ENCODE measurements around the gene FAM124A. TPM values are rescaled to one million over a fixed set of nuclear protein-coding genes. Genes with fewer than 3 reads are reported as not detected.

The FAM124A gene
- total RNA-seq, 1 experiment from 2014 or later: 3.1 TPM

DNA sequence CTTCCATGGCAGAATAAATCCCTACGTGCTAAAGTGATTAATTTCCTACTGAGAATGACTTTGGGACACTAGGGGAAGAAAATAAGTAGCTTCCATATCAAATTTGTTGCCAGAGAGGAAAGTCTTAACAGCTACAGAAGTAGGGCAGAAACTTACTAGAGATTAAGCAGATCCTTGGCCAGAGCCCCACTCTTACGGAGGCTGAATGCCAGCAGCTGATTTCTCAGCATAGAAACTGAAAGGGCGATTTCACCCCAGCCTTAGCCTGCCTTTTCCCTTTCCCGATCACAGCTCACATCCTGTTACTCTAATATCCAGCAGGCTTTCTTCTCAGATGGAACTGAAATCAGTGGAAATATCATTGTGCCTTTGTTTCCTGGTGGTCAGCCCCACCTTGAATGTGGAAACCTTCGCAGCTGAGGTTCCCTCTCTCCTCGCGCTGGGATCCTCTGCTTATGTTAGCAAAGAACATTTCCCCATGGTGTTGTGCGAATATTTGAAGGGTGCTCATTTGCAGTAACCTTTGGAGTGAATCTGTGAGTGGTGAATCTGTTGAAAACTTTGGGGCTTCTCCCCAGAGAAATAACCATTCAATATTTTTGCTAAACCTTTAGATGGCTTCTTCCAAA is 8.4 kb downstream of the FAM124A start:
- Histone ChIP-seq H3K9ac (ENCODE audit: low read length) (no peak overlapping the region), H2AFZ (ENCODE audit: low read depth, low read length, poor library complexity, severe bottlenecking) (no peak overlapping the region), H3K79me2 (ENCODE audit: insufficient read depth, low read length) (no peaks in the 10 kb centered on the region), H3K4me3 (replicated peaks in 1 of 2; ENCODE audit: low read depth in 1 of 2, low read length in 2 of 2) (no peak overlapping the region), H3K36me3 (ENCODE audit: control insufficient read depth in 1 of 2, insufficient read depth in 2 of 2, low read length in 2 of 2) (no peaks in the 10 kb centered on the region), H4K20me1 (ENCODE audit: insufficient read depth) (no peaks in the 10 kb centered on the region), H3K9me3 (ENCODE audit: control insufficient read depth in 1 of 2, insufficient read depth in 1 of 2, low read depth in 1 of 2, low read length in 2 of 2) (no peaks in the 10 kb centered on the region), H3K27me3 (ENCODE audit: insufficient read depth, low read length) (no peaks in the 10 kb centered on the region), H3K4me2 (ENCODE audit: low read length) (no peak overlapping the region), H3K9me2 (ENCODE audit: insufficient read depth) (no peaks in the 10 kb centered on the region), H3K4me1 (ENCODE audit: control insufficient read depth in 1 of 2, insufficient read depth in 2 of 2, low read length in 2 of 2) (no peaks in the 10 kb centered on the region), H3K27ac (ENCODE audit: low read depth, low read length) (no peak overlapping the region)
- no peak for TF ChIP-seq JUND (IDR thresholded peaks at IDR 0.05)
- CTCF ChIA-PET: no interaction called here
- BruUV-seq (replicated peaks): no TSS peak
- POLR2A ChIA-PET: no interaction called here
- RAD21 ChIA-PET (ENCODE audit: low non-redundant PET in 1 of 2, low total read pairs in 2 of 2, uncharacterized antibody in 2 of 2, unreplicated experiment in 2 of 2): no interaction called here
- intact Hi-C loops (cut with micrococcal nuclease): no loop called here
- DNase-seq (ENCODE audit: low read depth, low spot score): no peak
- no peak for ATAC-seq

DNA sequence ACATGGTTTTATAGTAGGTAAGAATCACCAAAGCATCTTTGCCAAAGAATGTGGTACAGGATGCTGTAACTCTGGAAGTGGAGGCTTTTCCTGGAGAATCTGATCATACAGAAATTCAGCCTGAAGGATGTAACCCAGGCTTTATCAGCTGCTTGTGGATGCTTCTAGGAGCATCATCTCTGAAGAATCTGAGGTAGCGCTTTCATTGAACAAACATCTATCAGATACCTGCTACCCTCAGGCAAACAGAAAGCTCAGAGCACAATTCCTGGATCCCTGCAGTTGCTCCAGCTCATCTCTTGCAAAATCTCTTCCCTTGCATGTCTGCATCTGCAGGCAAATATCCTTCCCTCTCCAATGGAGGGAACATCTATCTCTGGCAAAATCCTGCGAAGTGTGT is 9.3 kb downstream of the FAM124A start:
- Histone ChIP-seq H3K9ac (ENCODE audit: low read length) (no peak overlapping the region), H3K79me2 (ENCODE audit: insufficient read depth, low read length) (no peaks in the 10 kb centered on the region), H3K27me3 (ENCODE audit: insufficient read depth, low read length) (no peaks in the 10 kb centered on the region), H4K20me1 (ENCODE audit: insufficient read depth) (no peaks in the 10 kb centered on the region), H3K27ac (ENCODE audit: low read depth, low read length) (no peak overlapping the region), H3K36me3 (ENCODE audit: control insufficient read depth in 1 of 2, insufficient read depth in 2 of 2, low read length in 2 of 2) (no peaks in the 10 kb centered on the region), H2AFZ (ENCODE audit: low read depth, low read length, poor library complexity, severe bottlenecking) (no peak overlapping the region), H3K4me2 (ENCODE audit: low read length) (no peak overlapping the region), H3K4me1 (ENCODE audit: control insufficient read depth in 1 of 2, insufficient read depth in 2 of 2, low read length in 2 of 2) (no peaks in the 10 kb centered on the region), H3K9me2 (ENCODE audit: insufficient read depth) (no peaks in the 10 kb centered on the region), H3K9me3 (ENCODE audit: control insufficient read depth in 1 of 2, insufficient read depth in 1 of 2, low read depth in 1 of 2, low read length in 2 of 2) (no peaks in the 10 kb centered on the region), H3K4me3 (replicated peaks in 1 of 2; ENCODE audit: low read depth in 1 of 2, low read length in 2 of 2) (no peak overlapping the region)
- ChIA-PET RAD21 (ENCODE audit: low non-redundant PET in 1 of 2, low total read pairs in 2 of 2, uncharacterized antibody in 2 of 2, unreplicated experiment in 2 of 2) (no interaction called here), POLR2A (no interaction called here), CTCF (no interaction called here)
- intact Hi-C loops (cut with micrococcal nuclease): no loop called here
- ATAC-seq (no peak), DNase-seq (ENCODE audit: low read depth, low spot score) (no peak)
- BruUV-seq (replicated peaks): no TSS peak
- TF ChIP-seq JUND (IDR thresholded peaks at IDR 0.05) (no peak), POLR2AphosphoS5 (IDR thresholded peaks at IDR 0.05; ENCODE audit: low read depth, low read length) (no peak), SIN3A (IDR thresholded peaks at IDR 0.05; ENCODE audit: low read depth) (no peak), ZFX (IDR thresholded peaks at IDR 0.05) (no peak), EZH2phosphoT487 (IDR thresholded peaks at IDR 0.05; ENCODE audit: borderline replicate concordance) (no peak), CBX3 (IDR thresholded peaks at IDR 0.05; ENCODE audit: low read depth) (no peak), YY1 (IDR thresholded peaks at IDR 0.05; ENCODE audit: extremely low read depth, insufficient replicate concordance, low read depth, low read length) (no peak), FOSL1 (IDR thresholded peaks at IDR 0.05; ENCODE audit: low read depth) (no peak), SRF (IDR thresholded peaks at IDR 0.05; ENCODE audit: low read depth) (no peak), SP1 (IDR thresholded peaks at IDR 0.05; ENCODE audit: low read depth) (no peak), EGR1 (IDR thresholded peaks at IDR 0.05; ENCODE audit: low read depth) (no peak), ELF1 (IDR thresholded peaks at IDR 0.05; ENCODE audit: borderline replicate concordance, low read depth) (no peak), POLR2A (IDR thresholded peaks at IDR 0.05; ENCODE audit: borderline replicate concordance, extremely low read depth, insufficient read depth, insufficient read length) (no peak), RAD21 (IDR thresholded peaks at IDR 0.05; ENCODE audit: low read depth) (no peak)
- TF ChIP-seq, protein P1, sequence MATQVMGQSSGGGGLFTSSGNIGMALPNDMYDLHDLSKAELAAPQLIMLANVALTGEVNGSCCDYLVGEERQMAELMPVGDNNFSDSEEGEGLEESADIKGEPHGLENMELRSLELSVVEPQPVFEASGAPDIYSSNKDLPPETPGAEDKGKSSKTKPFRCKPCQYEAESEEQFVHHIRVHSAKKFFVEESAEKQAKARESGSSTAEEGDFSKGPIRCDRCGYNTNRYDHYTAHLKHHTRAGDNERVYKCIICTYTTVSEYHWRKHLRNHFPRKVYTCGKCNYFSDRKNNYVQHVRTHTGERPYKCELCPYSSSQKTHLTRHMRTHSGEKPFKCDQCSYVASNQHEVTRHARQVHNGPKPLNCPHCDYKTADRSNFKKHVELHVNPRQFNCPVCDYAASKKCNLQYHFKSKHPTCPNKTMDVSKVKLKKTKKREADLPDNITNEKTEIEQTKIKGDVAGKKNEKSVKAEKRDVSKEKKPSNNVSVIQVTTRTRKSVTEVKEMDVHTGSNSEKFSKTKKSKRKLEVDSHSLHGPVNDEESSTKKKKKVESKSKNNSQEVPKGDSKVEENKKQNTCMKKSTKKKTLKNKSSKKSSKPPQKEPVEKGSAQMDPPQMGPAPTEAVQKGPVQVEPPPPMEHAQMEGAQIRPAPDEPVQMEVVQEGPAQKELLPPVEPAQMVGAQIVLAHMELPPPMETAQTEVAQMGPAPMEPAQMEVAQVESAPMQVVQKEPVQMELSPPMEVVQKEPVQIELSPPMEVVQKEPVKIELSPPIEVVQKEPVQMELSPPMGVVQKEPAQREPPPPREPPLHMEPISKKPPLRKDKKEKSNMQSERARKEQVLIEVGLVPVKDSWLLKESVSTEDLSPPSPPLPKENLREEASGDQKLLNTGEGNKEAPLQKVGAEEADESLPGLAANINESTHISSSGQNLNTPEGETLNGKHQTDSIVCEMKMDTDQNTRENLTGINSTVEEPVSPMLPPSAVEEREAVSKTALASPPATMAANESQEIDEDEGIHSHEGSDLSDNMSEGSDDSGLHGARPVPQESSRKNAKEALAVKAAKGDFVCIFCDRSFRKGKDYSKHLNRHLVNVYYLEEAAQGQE (IDR thresholded peaks at IDR 0.05; ENCODE audit: low read depth): no peak
- TF ChIP-seq, protein P2, sequence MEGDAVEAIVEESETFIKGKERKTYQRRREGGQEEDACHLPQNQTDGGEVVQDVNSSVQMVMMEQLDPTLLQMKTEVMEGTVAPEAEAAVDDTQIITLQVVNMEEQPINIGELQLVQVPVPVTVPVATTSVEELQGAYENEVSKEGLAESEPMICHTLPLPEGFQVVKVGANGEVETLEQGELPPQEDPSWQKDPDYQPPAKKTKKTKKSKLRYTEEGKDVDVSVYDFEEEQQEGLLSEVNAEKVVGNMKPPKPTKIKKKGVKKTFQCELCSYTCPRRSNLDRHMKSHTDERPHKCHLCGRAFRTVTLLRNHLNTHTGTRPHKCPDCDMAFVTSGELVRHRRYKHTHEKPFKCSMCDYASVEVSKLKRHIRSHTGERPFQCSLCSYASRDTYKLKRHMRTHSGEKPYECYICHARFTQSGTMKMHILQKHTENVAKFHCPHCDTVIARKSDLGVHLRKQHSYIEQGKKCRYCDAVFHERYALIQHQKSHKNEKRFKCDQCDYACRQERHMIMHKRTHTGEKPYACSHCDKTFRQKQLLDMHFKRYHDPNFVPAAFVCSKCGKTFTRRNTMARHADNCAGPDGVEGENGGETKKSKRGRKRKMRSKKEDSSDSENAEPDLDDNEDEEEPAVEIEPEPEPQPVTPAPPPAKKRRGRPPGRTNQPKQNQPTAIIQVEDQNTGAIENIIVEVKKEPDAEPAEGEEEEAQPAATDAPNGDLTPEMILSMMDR (IDR thresholded peaks at IDR 0.05 in 2 of 3, conservative IDR thresholded peaks at IDR 0.05 in 1 of 3; ENCODE audit: borderline replicate concordance in 1 of 3, insufficient read depth in 1 of 3, low read depth in 2 of 3, low read length in 2 of 3): no peak
- TF ChIP-seq, protein P3, sequence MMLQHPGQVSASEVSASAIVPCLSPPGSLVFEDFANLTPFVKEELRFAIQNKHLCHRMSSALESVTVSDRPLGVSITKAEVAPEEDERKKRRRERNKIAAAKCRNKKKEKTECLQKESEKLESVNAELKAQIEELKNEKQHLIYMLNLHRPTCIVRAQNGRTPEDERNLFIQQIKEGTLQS (IDR thresholded peaks at IDR 0.05): no peak
